OCI-LY7 (cell line): ENCODE measurements around the gene MSANTD2. TPM values are rescaled to one million over a fixed set of nuclear protein-coding genes. Genes with fewer than 3 reads are reported as not detected.

Source experiments
- BruUV-seq: library from RNA; stranded (reverse); fragments of 400-500 nt; replicated peaks from 2 replicates; lab custom pipeline; 2021; lab: Mats Ljungman, UMichigan
- CTCF ChIA-PET: fragments of 300-600 bp; sonication (Branson Sonifier 250); formaldehyde crosslinking; loops from one replicate; lab custom pipeline; 2022; ENCODE audit warnings: antibody characterized with exemption; ENCODE audit not compliant: unreplicated experiment; lab: Charles Lee
- POLR2A ChIA-PET: fragments of 300-600 bp; sonication (Branson Sonifier 250); formaldehyde crosslinking; loops from one replicate; lab custom pipeline; 2022; ENCODE audit warnings: antibody characterized with exemption; lab: Charles Lee
- DNase-seq: peaks from one replicate; pipeline ENCODE4 v3.0.0-alpha.2; 2015; ENCODE audit warnings: low spot score
- H2AFZ ChIP-seq: fragments of 200-600 bp; sonication (generic), shearing (Covaris generic); 2 replicates; pipeline ENCODE4 v1.6.1; 2014; ENCODE audit warnings: mild to moderate bottlenecking, antibody characterized with exemption, low read length, moderate library complexity
- H3K27ac ChIP-seq: fragments of 200-600 bp; sonication (generic); 2 replicates; pipeline ENCODE4 v1.5.1; 2014; ENCODE audit warnings: mixed run types, low read depth, mild to moderate bottlenecking, moderate library complexity, low read length, inconsistent platforms; ENCODE audit not compliant: poor library complexity, severe bottlenecking
- H3K36me3 ChIP-seq: fragments of 200-600 bp; sonication (generic); 2 replicates; pipeline ENCODE4 v1.6.1; 2014; ENCODE audit warnings: mild to moderate bottlenecking, antibody characterized with exemption, low read length, moderate library complexity, mixed read lengths; ENCODE audit not compliant: insufficient read depth
- H3K4me1 ChIP-seq: fragments of 200-600 bp; sonication (generic); 2 replicates; pipeline ENCODE4 v1.5.1; 2014; ENCODE audit warnings: mild to moderate bottlenecking, low read length; ENCODE audit not compliant: insufficient read depth, poor library complexity, severe bottlenecking
- H3K4me2 ChIP-seq: fragments of 200-600 bp; sonication (generic); 2 replicates; pipeline ENCODE4 v1.6.1; 2014; ENCODE audit warnings: mild to moderate bottlenecking, low read length
- H3K4me3 ChIP-seq: fragments of 200-600 bp; sonication (generic); 2 replicates; pipeline ENCODE4 v1.5.1; 2014; ENCODE audit warnings: mild to moderate bottlenecking, low read depth, low read length; ENCODE audit not compliant: poor library complexity, severe bottlenecking
- H3K79me2 ChIP-seq: fragments of 200-600 bp; sonication (generic); 2 replicates; pipeline ENCODE4 v1.6.1; 2016; ENCODE audit warnings: low read depth, mild to moderate bottlenecking, low read length, moderate library complexity, mixed read lengths; ENCODE audit not compliant: insufficient read depth
- H3K9me2 ChIP-seq: fragments of 200-600 bp; sonication (generic); 2 replicates; pipeline ENCODE4 v1.6.1; 2016; ENCODE audit warnings: mild to moderate bottlenecking, low read length, mixed read lengths; ENCODE audit not compliant: insufficient read depth
- H3K9me3 ChIP-seq: fragments of 200-600 bp; sonication (generic); 2 replicates; pipeline ENCODE4 v1.6.1; 2014; ENCODE audit warnings: mild to moderate bottlenecking, mixed run types, low read length, mixed read lengths
- H4K20me1 ChIP-seq: fragments of 200-600 bp; sonication (generic); 2 replicates; pipeline ENCODE4 v1.6.1; 2014; ENCODE audit warnings: mild to moderate bottlenecking, antibody characterized with exemption, low read length, moderate library complexity, mixed read lengths; ENCODE audit not compliant: insufficient read depth
- EZH2phosphoT487 ChIP-seq: fragments of 200-600 bp; sonication (generic); IDR thresholded peaks from 2 replicates; pipeline ENCODE4 v1.6.1; 2018; ENCODE audit warnings: low read depth, borderline replicate concordance, mild to moderate bottlenecking, mixed run types, antibody characterized with exemption, low read length, moderate library complexity, mixed read lengths
- intact Hi-C: fragments of 100-400 bp; cut with micrococcal nuclease; formaldehyde crosslinking; loops from one replicate; pipeline ENCODE4 v1.10.0; 2022; ENCODE audit not compliant: unreplicated experiment
- total RNA-seq, 2 experiments: library from RNA; depleted of rRNA in 1 of 2; stranded (reverse); fragments of >200 nt in 1 of 2; shearing (Covaris generic) in 1 of 2; gene quantifications; 2 replicates each; pipeline ENCODE4 v1.2.3, GENCODE V29; 2014 to 2022
- TF ChIP-seq, protein P1 (sequence below): fragments of 200-600 bp; sonication (generic); conservative IDR thresholded peaks from 2 replicates; pipeline ENCODE4 v1.5.1; 2014; ENCODE audit warnings: mild to moderate bottlenecking, antibody characterized with exemption, low read length, moderate library complexity, mixed read lengths

The MSANTD2 gene
- total RNA-seq, 2 experiments from 2014 or later = 22.1 to 23.4 TPM

DNA sequence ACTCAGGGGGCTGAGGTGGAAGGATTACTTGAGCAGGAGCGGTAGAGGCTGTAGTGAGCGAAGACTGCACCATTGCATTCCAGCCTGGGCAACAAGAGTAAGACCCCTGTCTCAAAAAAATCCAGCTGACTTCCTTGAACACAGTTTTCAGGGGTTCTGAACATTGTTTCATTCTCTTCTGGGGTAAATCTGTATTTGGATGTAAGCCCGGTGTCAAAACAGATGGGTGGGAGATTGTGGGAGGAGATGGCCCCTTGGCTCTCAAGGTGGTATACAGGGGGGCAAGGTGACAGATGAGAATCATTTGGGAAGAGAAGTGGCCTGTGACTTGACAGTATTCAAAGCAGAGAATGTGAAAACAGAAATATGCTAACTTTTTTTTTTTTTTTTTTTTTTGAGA lies 42.9 kb downstream of the MSANTD2 start:
- H3K36me3 ChIP-seq = no peaks in the 10 kb centered on the region
- no peaks in the 10 kb centered on the region for H4K20me1 ChIP-seq
- H3K4me2 ChIP-seq = no peak overlapping the region
- H2AFZ ChIP-seq = no peak overlapping the region
- H3K9me2 ChIP-seq = no peaks in the 10 kb centered on the region
- peaks cover 34% of the 10 kb centered on the region for H3K4me1 ChIP-seq
- no peaks in the 10 kb centered on the region for H3K79me2 ChIP-seq
- ChIA-PET CTCF (no interaction called here), POLR2A (interaction anchor here (0.7 kb wide), 1 partner anchor 15 kb away, joined by 6 read pairs; no protein-coding TSS in a partner anchor)
- intact Hi-C loops = no loop called here
- H3K9me3 ChIP-seq = no peaks in the 10 kb centered on the region
- no peak overlapping the region for H3K27ac ChIP-seq
- no peak for TF ChIP-seq EZH2phosphoT487
- TF ChIP-seq, protein P1, sequence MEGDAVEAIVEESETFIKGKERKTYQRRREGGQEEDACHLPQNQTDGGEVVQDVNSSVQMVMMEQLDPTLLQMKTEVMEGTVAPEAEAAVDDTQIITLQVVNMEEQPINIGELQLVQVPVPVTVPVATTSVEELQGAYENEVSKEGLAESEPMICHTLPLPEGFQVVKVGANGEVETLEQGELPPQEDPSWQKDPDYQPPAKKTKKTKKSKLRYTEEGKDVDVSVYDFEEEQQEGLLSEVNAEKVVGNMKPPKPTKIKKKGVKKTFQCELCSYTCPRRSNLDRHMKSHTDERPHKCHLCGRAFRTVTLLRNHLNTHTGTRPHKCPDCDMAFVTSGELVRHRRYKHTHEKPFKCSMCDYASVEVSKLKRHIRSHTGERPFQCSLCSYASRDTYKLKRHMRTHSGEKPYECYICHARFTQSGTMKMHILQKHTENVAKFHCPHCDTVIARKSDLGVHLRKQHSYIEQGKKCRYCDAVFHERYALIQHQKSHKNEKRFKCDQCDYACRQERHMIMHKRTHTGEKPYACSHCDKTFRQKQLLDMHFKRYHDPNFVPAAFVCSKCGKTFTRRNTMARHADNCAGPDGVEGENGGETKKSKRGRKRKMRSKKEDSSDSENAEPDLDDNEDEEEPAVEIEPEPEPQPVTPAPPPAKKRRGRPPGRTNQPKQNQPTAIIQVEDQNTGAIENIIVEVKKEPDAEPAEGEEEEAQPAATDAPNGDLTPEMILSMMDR = no peak
- H3K4me3 ChIP-seq = no peak overlapping the region
- no peak for DNase-seq
- BruUV-seq = no TSS peak

DNA sequence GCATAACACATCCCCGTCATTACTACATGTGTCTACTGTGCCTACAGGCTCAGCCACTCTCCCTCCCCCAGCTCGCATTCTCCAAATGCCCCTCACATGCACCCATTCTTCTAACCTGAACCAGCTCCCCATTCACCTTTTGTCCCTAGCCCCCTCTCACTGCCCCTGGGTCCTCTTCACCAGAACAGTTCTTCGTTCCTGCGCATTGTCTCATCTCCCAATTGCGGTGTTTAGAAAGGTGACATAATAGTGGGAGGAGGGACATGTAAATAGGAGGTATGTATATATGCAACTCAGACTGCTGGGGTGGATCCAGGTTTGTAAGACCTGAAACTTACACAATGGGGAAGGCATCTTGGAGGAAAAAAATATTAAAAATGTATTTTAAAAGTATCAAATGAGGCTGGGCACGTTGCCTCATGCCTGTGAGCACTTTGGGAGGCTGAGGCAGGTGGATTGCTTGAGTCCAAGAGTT lies 43.4 kb downstream of the MSANTD2 start:
- H3K79me2 ChIP-seq = no peaks in the 10 kb centered on the region
- H3K36me3 ChIP-seq = no peaks in the 10 kb centered on the region
- no peaks in the 10 kb centered on the region for H3K9me3 ChIP-seq
- H4K20me1 ChIP-seq = no peaks in the 10 kb centered on the region
- H3K9me2 ChIP-seq = no peaks in the 10 kb centered on the region
- CTCF ChIA-PET = no interaction called here
- H3K4me1 ChIP-seq = peaks cover 32% of the 10 kb centered on the region
- H3K4me3 ChIP-seq = no peak overlapping the region
- no peak for DNase-seq
- intact Hi-C loops = no loop called here
- no peak overlapping the region for H3K27ac ChIP-seq
- POLR2A ChIA-PET = no interaction called here
- H2AFZ ChIP-seq = no peak overlapping the region
- TF ChIP-seq EZH2phosphoT487 = no peak
- TF ChIP-seq, protein P1 = no peak
- H3K4me2 ChIP-seq = no peak overlapping the region
- BruUV-seq = no TSS peak

DNA sequence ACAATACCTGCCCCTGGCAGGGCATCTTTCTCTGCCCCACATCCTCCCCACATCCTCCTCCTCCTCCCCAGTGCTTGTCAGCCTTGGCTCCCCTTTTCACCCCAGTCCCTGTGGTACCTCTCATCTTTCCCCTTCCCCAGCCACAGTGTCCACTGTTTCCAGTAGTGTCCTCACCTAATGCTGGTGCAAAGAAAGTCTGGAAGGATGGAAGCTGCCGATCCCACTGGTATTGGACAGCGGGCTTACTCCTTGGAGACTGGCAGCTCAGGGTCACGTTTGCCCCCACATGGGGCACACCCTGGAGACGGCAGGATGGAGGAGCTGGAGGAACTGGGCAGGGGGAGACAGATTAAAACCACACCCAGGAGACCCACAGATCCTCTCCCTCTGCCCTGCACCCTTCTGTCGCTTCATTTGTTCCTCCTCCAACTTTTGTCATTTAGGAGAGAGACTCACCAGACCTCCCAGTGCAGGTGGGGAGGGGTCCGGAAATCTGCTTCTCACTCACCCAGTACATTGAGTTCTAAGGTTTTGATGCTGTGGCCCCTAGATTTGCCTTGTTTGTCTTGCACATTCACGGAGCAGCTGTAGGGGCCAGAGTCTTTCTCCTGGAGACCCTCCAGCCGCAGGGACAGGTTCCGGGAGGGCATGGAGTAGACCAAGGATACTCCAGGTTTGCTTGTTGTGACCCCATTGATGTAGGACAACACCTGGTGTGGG lies 44.0 kb downstream of the MSANTD2 start:
- CTCF ChIA-PET = no interaction called here
- Histone ChIP-seq H3K9me2 (no peaks in the 10 kb centered on the region), H2AFZ (no peak overlapping the region), H4K20me1 (no peaks in the 10 kb centered on the region), H3K9me3 (no peaks in the 10 kb centered on the region), H3K4me1 (peaks cover 26% of the 10 kb centered on the region), H3K79me2 (no peaks in the 10 kb centered on the region), H3K36me3 (no peaks in the 10 kb centered on the region), H3K27ac (no peak overlapping the region), H3K4me3 (no peak overlapping the region), H3K4me2 (no peak overlapping the region)
- no TSS peak for BruUV-seq
- no peak for DNase-seq
- TF ChIP-seq EZH2phosphoT487 = no peak
- TF ChIP-seq, protein P1 = no peak
- POLR2A ChIA-PET = interaction anchor here (0.6 to 0.7 kb wide), 2 partner anchors 77 to 244 kb away, joined by 3 to 4 read pairs; no protein-coding TSS in a partner anchor
- intact Hi-C loops = no loop called here
